HCT116 (cell line): ENCODE data around the gene PGLYRP4. TPM values are rescaled to one million over a fixed set of nuclear protein-coding genes. Genes with fewer than 3 reads are reported as not detected.

ENCODE experiments used
- ATAC-seq: fragments of 200-7000 bp; cut with Tn5 transposase; 2 replicates; pipeline ENCODE4 v1.9.1; 2020; ENCODE audit warnings: mild to moderate bottlenecking, moderate library complexity
- BruUV-seq: library from RNA; stranded (reverse); fragments of 400-500 nt; replicated peaks from 2 replicates; lab custom pipeline; 2021; lab: Mats Ljungman, UMichigan
- CTCF ChIA-PET: fragments of 300-600 bp; sonication (Branson Sonifier 250); formaldehyde crosslinking; loops from one replicate; lab custom pipeline; 2021; ENCODE audit warnings: antibody characterized with exemption; lab: Charles Lee
- POLR2A ChIA-PET: fragments of 300-600, 350-600 bp; sonication (Branson Sonifier 250); formaldehyde crosslinking; loops from one replicate; lab custom pipeline; 2021; ENCODE audit warnings: antibody characterized with exemption; lab: Charles Lee
- RAD21 ChIA-PET, 2 experiments: fragments of 300-600 bp; sonication (Branson Sonifier 250); formaldehyde crosslinking; loops; one replicate each; lab custom pipeline; 2023; ENCODE audit warnings: low total read pairs in 2 of 2; ENCODE audit not compliant: uncharacterized antibody in 2 of 2, unreplicated experiment in 2 of 2, low non-redundant PET in 1 of 2; lab: Charles Lee
- DNase-seq: peaks from one replicate; pipeline ENCODE4 v3.0.0-alpha.2; 2010; ENCODE audit warnings: low read depth, low spot score
- H2AFZ ChIP-seq: fragments of 200-600 bp; shearing (Covaris generic), sonication (generic); 2 replicates; pipeline ENCODE4 v1.6.1; 2017; ENCODE audit warnings: low read depth, mixed run types, mixed read lengths, antibody characterized with exemption, low read length; ENCODE audit not compliant: poor library complexity, severe bottlenecking
- H3K27ac ChIP-seq: 2 replicates; pipeline ENCODE4 v1.5.1; 2012; ENCODE audit warnings: low read depth, low read length
- H3K27me3 ChIP-seq: fragments of 200-600 bp; sonication (generic); 2 replicates; pipeline ENCODE4 v1.6.1; 2016; ENCODE audit warnings: mixed run types, low read length, mixed read lengths; ENCODE audit not compliant: insufficient read depth
- H3K36me3 ChIP-seq, 2 experiments: fragments of 200-500 bp in 1 of 2; fragments of 200-600 bp in 1 of 2; sonication (Bioruptor generic) in 1 of 2; sonication (generic) in 1 of 2; 2 replicates each; pipeline versions ENCODE4 v1.5.1 to v1.6.1; 2014 to 2016; ENCODE audit warnings: low read length in 2 of 2, inconsistent platforms in 1 of 2, mixed read lengths in 1 of 2, mixed run types in 1 of 2; ENCODE audit not compliant: insufficient read depth in 2 of 2, control insufficient read depth in 1 of 2
- H3K4me1 ChIP-seq, 2 experiments: fragments of 200-600 bp in 1 of 2; sonication (generic) in 1 of 2; 2 replicates each; pipeline versions ENCODE4 v1.5.1 to v1.6.1; 2012 to 2017; ENCODE audit warnings: low read length in 2 of 2, inconsistent platforms in 1 of 2, mild to moderate bottlenecking in 1 of 2, mixed read lengths in 1 of 2, mixed run types in 1 of 2, moderate library complexity in 1 of 2; ENCODE audit not compliant: insufficient read depth in 2 of 2, control insufficient read depth in 1 of 2
- H3K4me2 ChIP-seq: fragments of 200-600 bp; sonication (generic); 2 replicates; pipeline ENCODE4 v1.6.1; 2017; ENCODE audit warnings: mixed run types, low read length, mixed read lengths
- H3K4me3 ChIP-seq, 2 experiments: fragments of 200-600 bp in 1 of 2; sonication (generic) in 1 of 2; replicated peaks in 1 of 2; 2 replicates each; pipeline ENCODE4 v1.5.1; 2011 to 2016; ENCODE audit warnings: low read length in 2 of 2, control low read depth in 1 of 2, low read depth in 1 of 2, mild to moderate bottlenecking in 1 of 2, mixed read lengths in 1 of 2, mixed run types in 1 of 2
- H3K79me2 ChIP-seq: fragments of 200-600 bp; sonication (generic); 2 replicates; pipeline ENCODE4 v1.6.1; 2017; ENCODE audit warnings: mild to moderate bottlenecking, mixed run types, low read length, moderate library complexity, mixed read lengths; ENCODE audit not compliant: insufficient read depth
- H3K9ac ChIP-seq: fragments of 200-600 bp; sonication (generic); 2 replicates; pipeline ENCODE4 v1.6.1; 2016; ENCODE audit warnings: low read length, mixed read lengths
- H3K9me2 ChIP-seq: fragments of 200-600 bp; sonication (generic), shearing (Covaris generic); 2 replicates; pipeline ENCODE4 v1.6.1; 2017; ENCODE audit warnings: mixed run types, mild to moderate bottlenecking, moderate library complexity; ENCODE audit not compliant: insufficient read depth
- H3K9me3 ChIP-seq, 2 experiments: fragments of 200-500 bp in 1 of 2; fragments of 200-600 bp in 1 of 2; sonication (Bioruptor generic) in 1 of 2; sonication (generic) in 1 of 2; 2 replicates each; pipeline ENCODE4 v1.6.1; 2014 to 2017; ENCODE audit warnings: low read length in 2 of 2, mixed read lengths in 2 of 2, inconsistent platforms in 1 of 2, low read depth in 1 of 2, mild to moderate bottlenecking in 1 of 2, mixed run types in 1 of 2, moderate library complexity in 1 of 2; ENCODE audit not compliant: control insufficient read depth in 1 of 2, insufficient read depth in 1 of 2
- H4K20me1 ChIP-seq: fragments of 200-600 bp; sonication (generic), shearing (Covaris generic); 2 replicates; pipeline ENCODE4 v1.6.1; 2017; ENCODE audit warnings: mixed run types, mild to moderate bottlenecking, moderate library complexity; ENCODE audit not compliant: insufficient read depth
- ATF3 ChIP-seq: IDR thresholded peaks from 2 replicates; pipeline ENCODE4 v1.6.1; 2012
- CBX3 ChIP-seq: IDR thresholded peaks from 2 replicates; pipeline ENCODE4 v1.6.1; 2012; ENCODE audit warnings: low read depth
- CEBPB ChIP-seq: IDR thresholded peaks from 2 replicates; pipeline ENCODE4 v1.6.1; 2012; ENCODE audit warnings: low read depth
- EGR1 ChIP-seq: IDR thresholded peaks from 2 replicates; pipeline ENCODE4 v1.6.1; 2012; ENCODE audit warnings: low read depth
- ELF1 ChIP-seq: IDR thresholded peaks from 2 replicates; pipeline ENCODE4 v1.6.1; 2012; ENCODE audit warnings: low read depth, borderline replicate concordance
- EZH2 ChIP-seq: fragments of 200-600 bp; sonication (generic); IDR thresholded peaks from 2 replicates; pipeline ENCODE4 v1.6.1; 2017; ENCODE audit warnings: antibody characterized with exemption, mixed run types
- EZH2phosphoT487 ChIP-seq: fragments of 200-600 bp; IDR thresholded peaks from 2 replicates; pipeline ENCODE4 v1.6.1; 2018; ENCODE audit warnings: antibody characterized with exemption, borderline replicate concordance
- JUND ChIP-seq: IDR thresholded peaks from 2 replicates; pipeline ENCODE4 v1.6.1; 2012
- MAX ChIP-seq: IDR thresholded peaks from 2 replicates; pipeline ENCODE4 v1.6.1; 2012
- POLR2A ChIP-seq: IDR thresholded peaks from 2 replicates; pipeline ENCODE4 v1.7.0; 2011; ENCODE audit warnings: borderline replicate concordance; ENCODE audit not compliant: insufficient read depth, insufficient read length; ENCODE audit errors: extremely low read depth
- RAD21 ChIP-seq: IDR thresholded peaks from 2 replicates; pipeline ENCODE4 v1.6.1; 2012; ENCODE audit warnings: low read depth, mild to moderate bottlenecking
- SP1 ChIP-seq: IDR thresholded peaks from 2 replicates; pipeline ENCODE4 v1.6.1; 2012; ENCODE audit warnings: low read depth
- TCF7L2 ChIP-seq: IDR thresholded peaks from 2 replicates; pipeline ENCODE4 v1.7.0; 2011; ENCODE audit warnings: borderline replicate concordance, inconsistent platforms; ENCODE audit not compliant: insufficient read depth, insufficient read length; ENCODE audit errors: extremely low read depth
- ZBTB33 ChIP-seq: IDR thresholded peaks from 2 replicates; pipeline ENCODE4 v1.6.1; 2011; ENCODE audit warnings: mild to moderate bottlenecking, low read length, moderate library complexity; ENCODE audit not compliant: insufficient replicate concordance; ENCODE audit errors: extremely low read depth
- ZFX ChIP-seq: fragments of 450-650 bp; IDR thresholded peaks from 2 replicates; pipeline ENCODE4 v1.6.1; 2017
- ZNF274 ChIP-seq: fragments of 200-500 bp; sonication (Bioruptor generic); IDR thresholded peaks from 2 replicates; pipeline ENCODE4 v1.6.1; 2014; ENCODE audit warnings: mild to moderate bottlenecking, low read depth, low read length, inconsistent platforms
- intact Hi-C: fragments of 100-400 bp; cut with micrococcal nuclease; formaldehyde crosslinking; loops from 2 replicates; pipeline ENCODE4 v1.10.0; 2022
- total RNA-seq: library from RNA; stranded (reverse); gene quantifications from one replicate; pipeline ENCODE4 v1.2.1, GENCODE V29; 2021; ENCODE audit not compliant: unreplicated experiment

PGLYRP4 gene
- total RNA-seq, 1 experiment from 2014 or later, result not detected

- Histone ChIP-seq H3K9me3 (no peaks in the 10 kb centered on the region), H3K9ac (no peak overlapping the region), H3K79me2 (no peaks in the 10 kb centered on the region), H3K9me2 (no peaks in the 10 kb centered on the region), H3K36me3 (no peaks in the 10 kb centered on the region), H4K20me1 (no peaks in the 10 kb centered on the region), H2AFZ (no peak overlapping the region), H3K4me1 (no peaks in the 10 kb centered on the region), H3K27me3 (peaks cover 44% of the 10 kb centered on the region), H3K27ac (no peak overlapping the region), H3K4me2 (no peak overlapping the region), H3K4me3 (no peak overlapping the region)
- RAD21 ChIA-PET, result no interaction called here
- DNase-seq, result no peak
- TF ChIP-seq TCF7L2, result no peak
- no peak for TF ChIP-seq MAX
- TF ChIP-seq CBX3, result no peak
- no peak for TF ChIP-seq RAD21
- no peak for TF ChIP-seq CEBPB
- no peak for TF ChIP-seq SP1
- no peak for TF ChIP-seq EZH2phosphoT487
- TF ChIP-seq ZBTB33, result no peak
- no peak for TF ChIP-seq EZH2
- TF ChIP-seq ZNF274, result no peak
- TF ChIP-seq POLR2A, result no peak
- no peak for TF ChIP-seq JUND
- no peak for TF ChIP-seq EGR1
- no peak for TF ChIP-seq ELF1
- TF ChIP-seq ATF3, result no peak
- no peak for TF ChIP-seq ZFX
- no TSS peak for BruUV-seq
- CTCF ChIA-PET, result no interaction called here
- POLR2A ChIA-PET, result no interaction called here
- intact Hi-C loops, result no loop called here
- ATAC-seq, result no peak
These were observed 25.4 kb upstream of the PGLYRP4 start for GRCh38 chr1:153374071-153374470.
